CD1c-positive myeloid dendritic cell (primary cell): ENCODE results near the gene CACNA1F.

Source experiments
- DNase-seq: peaks from one replicate; pipeline ENCODE4 v3.0.0-alpha.2; 2016; ENCODE audit errors: extremely low spot score

Gene CACNA1F

GRCh38 chrX:49155243-49155899 is 77.8 kb downstream of the CACNA1F start:
- peak; percentile 36 for DNase-seq
